Endometrial microvascular endothelial cells (primary cell): ENCODE results near the gene CCDC33. TPM values are rescaled to one million over a fixed set of nuclear protein-coding genes. Genes with fewer than 3 reads are reported as not detected.

Source experiments
- in situ Hi-C: cut with HindIII; loops from 2 replicates; pipeline ENCODE4 v1.10.0; 2017; ENCODE audit warnings: low sequenced_read_pairs, low pct_unique_long_range_greater_than_20kb; ENCODE audit errors: inconsistent ontology term
- total RNA-seq: library from RNA; depleted of rRNA; stranded (reverse); fragments of >200 nt; gene quantifications from one replicate; pipeline ENCODE4 v1.2.3, GENCODE V29; 2015; ENCODE audit errors: inconsistent ontology term

CCDC33 gene
- total RNA-seq, 1 donor from 2014 or later: not detected

DNA sequence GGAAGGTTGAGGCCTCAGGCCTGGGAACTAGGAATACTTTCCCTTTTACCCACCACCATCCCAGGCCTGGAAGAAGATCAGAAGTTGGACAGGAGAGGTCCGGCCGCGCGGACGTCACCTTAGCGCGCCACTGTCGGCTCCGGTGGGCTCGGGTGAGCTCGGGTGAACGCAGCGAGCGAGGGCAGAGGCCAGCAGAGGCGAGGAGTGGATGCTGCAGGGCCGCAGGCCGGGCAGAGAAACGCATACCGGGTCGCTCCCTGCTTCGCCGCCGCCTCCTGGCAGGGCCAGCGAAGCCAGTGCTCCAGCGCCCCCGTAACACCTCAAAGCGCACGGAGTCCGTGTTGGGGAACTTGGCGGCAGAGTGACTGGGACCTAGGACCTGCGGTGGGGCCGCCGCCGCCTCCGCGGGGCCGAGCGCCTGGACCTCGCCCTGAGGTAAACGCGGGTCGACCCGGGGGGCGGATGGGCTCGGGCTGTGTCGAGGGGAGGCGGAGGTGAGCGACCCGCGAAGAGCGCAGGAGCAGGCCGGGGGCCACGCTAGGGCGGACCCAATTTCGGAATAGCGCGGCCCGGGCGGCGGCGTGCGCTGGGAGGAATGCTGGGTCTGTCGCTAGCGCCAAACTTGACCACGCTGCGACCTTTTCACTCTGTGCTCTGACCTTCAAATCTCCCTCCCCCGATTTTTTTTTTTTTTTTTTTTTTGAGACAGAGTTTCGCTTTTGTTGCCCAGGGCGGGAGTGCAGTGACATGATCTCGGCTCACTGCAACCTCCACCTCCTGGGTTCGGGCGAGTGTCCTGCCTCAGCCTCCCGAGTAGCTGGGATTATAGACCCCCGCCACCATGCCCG lies 129.7 kb downstream of the CCDC33 start:
- in situ Hi-C loops: no loop called here

DNA sequence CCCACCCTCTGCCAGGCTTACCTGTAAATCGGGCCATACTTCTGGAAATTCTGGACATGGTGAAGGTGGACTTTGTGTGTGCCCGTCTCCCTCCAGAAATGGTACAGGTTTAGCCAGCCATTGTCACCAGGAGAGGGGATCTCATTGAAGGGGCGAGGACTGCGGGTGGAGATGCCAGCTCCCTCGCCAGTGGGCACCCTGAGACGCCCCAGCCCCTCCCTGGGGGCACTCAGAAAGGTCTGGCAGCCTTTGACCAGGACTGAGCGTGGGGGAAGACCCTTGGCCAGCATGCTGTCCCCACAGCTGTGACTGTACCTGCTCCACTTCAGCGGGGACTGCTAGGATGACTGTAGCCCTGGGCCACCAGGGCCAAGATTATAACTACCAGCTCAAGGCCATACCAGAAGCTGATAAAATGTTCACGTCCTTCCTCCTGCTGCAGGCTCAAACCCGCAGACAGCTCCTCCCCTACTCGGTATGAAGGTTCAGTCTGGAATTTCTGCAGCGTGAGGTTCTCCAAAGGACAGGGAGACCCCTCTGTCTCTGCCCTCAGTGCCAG lies 131.2 kb downstream of the CCDC33 start, which contains the start of gene CYP11A1:
Gene CYP11A1 (minus strand): TSS at position 351 of the 559 bp plus-strand sequence. CDS start 61 bp downstream, at position 290.
- in situ Hi-C loops: no loop called here

GRCh38 chr15:74368121-74368520 lies 132.0 kb downstream of the CCDC33 start:
- in situ Hi-C loops: no loop called here

GRCh38 chr15:74369084-74369745 lies 133.1 kb downstream of the CCDC33 start:
- in situ Hi-C loops: no loop called here

DNA sequence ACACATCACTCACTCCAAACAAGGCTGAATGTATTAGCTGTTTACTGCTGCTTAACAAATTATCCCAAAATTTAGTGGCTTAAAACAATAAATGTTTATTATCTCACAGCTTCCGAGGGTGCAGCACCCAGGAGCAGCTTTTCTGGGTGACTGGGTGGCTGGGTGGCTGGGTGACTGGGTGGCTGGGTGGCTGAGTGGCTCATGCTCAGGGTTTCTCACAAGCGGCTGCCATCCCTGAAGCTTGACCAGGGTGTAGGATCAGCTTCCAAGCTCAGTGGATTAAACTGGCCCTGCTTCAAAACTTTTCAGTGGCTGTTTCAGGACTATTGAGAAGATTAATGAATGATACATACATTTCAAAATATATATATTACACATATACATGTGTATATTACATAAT lies 133.6 kb downstream of the CCDC33 start:
- in situ Hi-C loops: loop anchor here (10.0 kb wide), 2 partner anchors 75 to 125 kb away; no protein-coding TSS in a partner anchor

DNA sequence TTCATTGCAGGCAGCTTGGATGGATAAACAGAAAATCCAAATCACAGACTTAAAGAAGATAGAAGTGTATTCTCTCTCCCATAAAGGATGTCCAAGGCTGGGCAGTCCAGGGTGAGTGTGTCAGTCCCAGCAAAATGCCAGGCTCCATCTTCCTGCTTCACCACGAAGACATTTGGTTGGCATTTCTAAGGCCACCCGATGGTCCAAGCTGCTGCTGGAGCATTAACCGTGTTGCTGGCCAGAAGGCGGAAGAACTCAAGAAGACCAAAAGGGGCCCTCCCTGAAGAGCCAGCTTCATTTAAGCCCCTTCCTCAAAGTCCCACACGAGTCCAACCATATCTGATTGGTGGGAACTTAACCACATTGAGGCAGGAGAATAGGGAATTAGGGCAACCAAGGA lies 134.3 kb downstream of the CCDC33 start:
- in situ Hi-C loops: loop anchor here (10.0 kb wide), 2 partner anchors 74 to 124 kb away; no protein-coding TSS in a partner anchor

DNA sequence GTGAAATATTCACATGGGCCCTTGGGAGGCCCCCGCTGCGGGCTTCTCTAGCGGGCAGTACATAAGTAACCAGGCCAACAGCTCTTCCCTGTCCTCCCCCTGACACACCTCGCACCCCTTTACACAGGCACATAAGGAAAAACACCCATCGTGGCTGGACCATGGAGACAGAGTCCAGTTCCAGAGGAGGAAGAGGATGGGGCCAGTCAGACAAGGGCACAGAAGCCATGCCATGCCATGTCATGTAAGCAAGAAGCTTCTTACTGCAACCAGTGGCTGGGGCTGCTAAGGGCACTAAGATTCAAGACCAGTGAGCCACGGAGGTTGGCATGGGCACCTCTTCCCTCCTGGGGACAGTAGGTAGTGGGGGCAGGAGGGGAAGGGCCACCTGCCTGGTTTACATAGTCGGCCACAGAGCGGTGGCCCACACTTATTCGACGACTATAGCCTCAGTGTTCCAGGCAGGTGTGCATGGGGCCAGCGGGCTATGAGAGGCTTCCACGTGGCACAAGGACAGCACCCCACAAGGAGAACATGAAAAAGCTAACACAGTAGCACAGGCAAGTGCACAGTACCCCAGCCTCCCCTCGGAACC lies 137.0 kb downstream of the CCDC33 start:
- in situ Hi-C loops: loop anchor here (10.0 kb wide), 2 partner anchors 72 to 122 kb away; no protein-coding TSS in a partner anchor

DNA sequence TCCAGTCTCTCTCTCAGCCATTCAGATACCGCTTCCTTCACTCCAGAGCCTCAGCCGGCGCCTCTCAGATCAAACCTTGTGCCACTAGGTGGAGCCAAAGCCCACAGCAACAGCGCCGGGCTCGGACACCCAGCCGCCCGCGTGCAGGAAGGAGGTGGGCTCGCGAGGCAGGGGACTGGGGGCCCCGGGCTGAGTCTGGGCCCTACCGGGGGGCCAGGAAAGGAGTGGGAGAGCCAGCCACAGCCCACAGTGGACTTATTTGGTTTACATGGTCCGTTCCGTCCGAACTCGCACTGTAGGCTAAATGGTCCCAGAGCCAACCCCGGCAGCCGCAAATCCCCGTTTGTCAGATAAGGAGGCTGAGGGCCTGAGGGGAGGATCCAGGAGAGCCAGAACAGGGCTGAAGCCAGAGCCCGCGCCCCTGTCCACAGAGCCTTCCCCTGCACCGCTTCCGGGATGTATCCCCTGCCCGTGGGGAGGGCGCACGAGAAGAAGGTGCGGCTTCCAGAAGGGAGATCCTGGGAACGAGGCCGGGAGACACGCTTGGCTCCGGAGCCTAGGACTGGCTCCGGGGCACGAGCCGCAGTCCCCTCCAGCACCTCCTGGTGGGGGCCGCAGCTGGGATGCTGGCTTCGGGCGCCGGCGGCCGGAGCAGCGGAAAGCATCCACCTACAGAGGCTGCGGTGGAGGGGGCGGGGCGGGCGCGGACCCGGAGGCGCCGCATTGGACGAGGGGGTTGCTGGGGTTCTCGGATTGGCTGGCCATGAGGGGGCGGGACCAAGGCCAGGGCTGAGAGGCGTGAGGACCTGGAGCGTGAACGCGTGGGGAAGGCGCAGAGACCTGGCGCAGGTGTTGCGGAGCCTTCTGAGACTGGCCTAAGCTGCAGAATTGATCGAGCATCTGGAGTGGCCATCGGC lies 137.9 kb downstream of the CCDC33 start:
- in situ Hi-C loops: loop anchor here (10.0 kb wide), 2 partner anchors 71 to 121 kb away; no protein-coding TSS in a partner anchor

DNA sequence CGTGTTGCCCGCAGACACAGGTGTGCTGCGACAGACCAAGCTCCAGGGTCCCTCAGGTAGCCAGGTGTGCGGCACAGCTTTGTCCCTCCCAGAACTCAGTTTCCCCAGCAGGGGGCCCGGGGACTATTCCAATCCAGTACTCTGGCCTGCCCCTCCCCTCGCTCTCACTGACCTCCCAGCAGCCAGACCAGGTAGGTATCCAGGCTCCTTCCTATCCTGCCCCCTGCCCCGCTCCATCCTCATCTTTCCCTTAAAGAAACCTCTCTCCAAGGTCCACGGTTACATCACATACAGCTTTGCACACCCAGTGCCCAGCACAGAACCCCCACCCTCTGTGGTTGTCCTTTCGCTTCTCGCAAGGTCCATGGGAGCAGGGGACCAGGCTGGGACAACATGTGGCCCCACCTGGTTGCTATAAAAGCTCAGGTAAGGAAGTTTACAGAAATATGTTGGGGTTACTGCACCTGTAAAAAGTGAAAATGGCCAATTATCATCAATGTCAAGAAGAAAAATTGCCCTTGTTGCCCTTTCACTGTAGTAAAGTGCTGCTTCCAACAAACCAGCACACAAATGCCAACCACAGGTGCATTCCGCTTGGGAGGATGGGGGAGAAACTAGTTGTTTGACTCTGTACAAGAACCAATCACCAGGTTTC lies 138.6 kb downstream of the CCDC33 start:
- in situ Hi-C loops: loop anchor here (10.0 kb wide), 2 partner anchors 70 to 120 kb away; no protein-coding TSS in a partner anchor

GRCh38 chr15:74375303-74375693 lies 139.2 kb downstream of the CCDC33 start:
- in situ Hi-C loops: loop anchor here (10.0 kb wide), 2 partner anchors 70 to 120 kb away; no protein-coding TSS in a partner anchor

- in situ Hi-C loops: loop anchor here (10.0 kb wide), 2 partner anchors 69 to 119 kb away; no protein-coding TSS in a partner anchor
Observed at GRCh38 chr15:74376226-74376625, 140.1 kb downstream of the CCDC33 start.

GRCh38 chr15:74376825-74377581 lies 140.9 kb downstream of the CCDC33 start:
- in situ Hi-C loops: loop anchor here (10.0 kb wide), 2 partner anchors 68 to 118 kb away; no protein-coding TSS in a partner anchor

GRCh38 chr15:74377831-74378766 lies 142.0 kb downstream of the CCDC33 start:
- in situ Hi-C loops: loop anchor here (10.0 kb wide), 2 partner anchors 67 to 117 kb away; no protein-coding TSS in a partner anchor

DNA sequence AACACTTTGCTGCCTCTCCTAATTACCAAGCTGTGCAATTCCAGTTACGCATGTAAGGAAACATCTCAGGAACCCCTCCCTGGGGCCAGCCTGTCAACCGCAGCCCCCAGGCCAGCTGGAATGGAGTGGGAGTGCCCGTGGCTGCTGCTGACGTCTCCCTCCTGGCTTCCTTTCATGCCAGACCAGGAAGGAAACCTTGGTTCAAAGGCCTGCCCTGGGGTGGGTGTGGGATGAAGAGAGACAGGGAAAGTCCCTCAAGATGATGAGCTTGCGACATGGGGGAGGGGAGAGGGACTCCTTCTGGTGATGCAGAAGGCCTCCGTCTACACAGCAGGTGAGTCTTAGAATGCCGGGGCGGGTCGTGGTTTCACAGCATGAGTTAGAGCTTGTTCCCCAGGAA lies 142.7 kb downstream of the CCDC33 start:
- in situ Hi-C loops: loop anchor here (10.0 kb wide), 2 partner anchors 66 to 116 kb away; no protein-coding TSS in a partner anchor

DNA sequence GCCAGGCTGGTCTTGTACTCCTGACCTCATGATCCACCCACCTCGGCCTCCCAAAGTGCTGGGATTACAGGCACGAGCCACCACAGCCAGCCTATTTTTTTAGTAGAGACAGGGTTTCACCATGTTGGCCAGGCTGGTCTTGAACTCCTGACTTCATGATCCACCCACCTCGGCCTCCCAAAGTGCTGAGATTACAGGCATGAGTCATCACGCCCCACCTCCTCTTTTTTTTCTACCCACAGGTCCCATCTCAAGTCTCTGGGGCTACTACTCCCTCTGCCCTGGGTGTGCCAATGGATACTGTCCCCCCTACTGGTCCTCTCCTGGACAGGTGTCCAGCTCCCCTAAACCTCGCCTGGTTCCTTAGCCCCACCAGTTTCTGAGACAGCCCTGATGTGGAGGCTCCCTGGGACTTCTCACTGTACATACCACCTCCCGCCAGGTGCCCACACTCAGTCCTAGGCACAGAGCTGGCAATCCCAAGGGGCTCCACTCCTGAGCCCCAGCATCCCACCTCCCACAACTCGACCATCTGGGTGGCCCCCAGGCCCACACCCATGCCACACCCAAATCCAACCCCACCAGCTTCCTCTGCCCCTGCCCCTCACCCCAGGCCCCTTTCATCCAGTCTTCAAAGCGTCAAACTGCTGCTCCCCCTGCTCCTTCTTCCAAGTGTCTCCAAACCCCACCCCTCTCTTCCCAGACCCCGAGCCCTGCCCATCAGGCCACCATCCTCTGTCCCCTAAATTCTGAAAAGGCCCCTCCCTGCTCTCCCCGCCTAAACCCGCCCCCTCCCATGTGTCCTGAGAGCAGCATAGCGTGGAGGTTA lies 144.4 kb downstream of the CCDC33 start:
- in situ Hi-C loops: no loop called here
